K562 (cell line): ENCODE data around the gene CCR7. TPM values are rescaled to one million over a fixed set of nuclear protein-coding genes. Genes with fewer than 3 reads are reported as not detected.

Source experiments
- ARID2 ChIP-seq: fragments of 450-650 bp; IDR thresholded peaks from 2 replicates; pipeline ENCODE4 v1.6.1; 2017; ENCODE audit warnings: antibody characterized with exemption, mild to moderate bottlenecking
- CC2D1A ChIP-seq: fragments of 450-650 bp; IDR thresholded peaks from 2 replicates; pipeline ENCODE4 v1.6.1; 2017; ENCODE audit warnings: mild to moderate bottlenecking
- CTBP1 ChIP-seq: fragments of 450-650 bp; IDR thresholded peaks from 2 replicates; pipeline ENCODE4 v1.6.1; 2016; ENCODE audit warnings: borderline replicate concordance
- DMBX1 ChIP-seq: fragments of 250-450 bp; sonication (Bioruptor Pico); IDR thresholded peaks from 2 replicates; pipeline ENCODE4 v1.8.0; 2022; ENCODE audit warnings: inconsistent platforms, mild to moderate bottlenecking, moderate library complexity, borderline replicate concordance
- ETV6 ChIP-seq, 3 experiments: fragments of 150-350 bp in 1 of 3; sonication (generic) in 1 of 3; formaldehyde crosslinking in 1 of 3; IDR thresholded peaks; 2 replicates each; pipeline versions ENCODE4 v1.6.1 to v1.8.0; 2014 to 2022; ENCODE audit warnings: borderline replicate concordance in 2 of 3, low read depth in 2 of 3, antibody characterized with exemption in 1 of 3, low read length in 1 of 3, mild to moderate bottlenecking in 1 of 3, missing genetic modification reagents in 1 of 3
- HDAC3 ChIP-seq: fragments of 450-650 bp; IDR thresholded peaks from 2 replicates; pipeline ENCODE4 v1.6.1; 2018; ENCODE audit warnings: borderline replicate concordance, mild to moderate bottlenecking, moderate library complexity; ENCODE audit not compliant: partially characterized antibody
- HSF4 ChIP-seq: fragments of 250-450 bp; sonication (Bioruptor Pico); IDR thresholded peaks from 2 replicates; pipeline ENCODE4 v2.1.2; 2022; ENCODE audit warnings: mild to moderate bottlenecking, moderate library complexity, borderline replicate concordance
- MBD2 ChIP-seq: sonication (generic); IDR thresholded peaks from 2 replicates; pipeline ENCODE4 v1.6.1; 2016; ENCODE audit warnings: low read depth, borderline replicate concordance
- MECOM ChIP-seq: fragments of 250-450 bp; sonication (Bioruptor Pico); IDR thresholded peaks from 2 replicates; pipeline ENCODE4 v1.8.0; 2022; ENCODE audit warnings: inconsistent platforms
- MEIS2 ChIP-seq: fragments of 450-650 bp; IDR thresholded peaks from 2 replicates; pipeline ENCODE4 v1.6.1; 2014; ENCODE audit warnings: mild to moderate bottlenecking; ENCODE audit not compliant: partially characterized antibody
- MYNN ChIP-seq, 2 experiments: sonication (generic); formaldehyde crosslinking in 1 of 2; IDR thresholded peaks; 2 replicates each; pipeline versions ENCODE4 v1.5.0 to v1.6.1; 2016 to 2020; ENCODE audit warnings: antibody characterized with exemption in 1 of 2, missing genetic modification reagents in 1 of 2
- NCOA2 ChIP-seq, 2 experiments: fragments of 450-650 bp; IDR thresholded peaks; 2 replicates each; pipeline ENCODE4 v1.6.1; 2018; ENCODE audit warnings: mild to moderate bottlenecking in 2 of 2, moderate library complexity in 1 of 2; ENCODE audit not compliant: partially characterized antibody in 2 of 2
- TEAD1 ChIP-seq, 2 experiments: fragments of 450-650 bp in 1 of 2; sonication (generic) in 1 of 2; formaldehyde crosslinking; IDR thresholded peaks; 2 replicates each; pipeline versions ENCODE4 v1.4.0 to v1.8.0; 2020 to 2022; ENCODE audit warnings: mild to moderate bottlenecking in 2 of 2, missing genetic modification reagents in 1 of 2
- TEAD4 ChIP-seq, 2 experiments: sonication (generic) in 1 of 2; formaldehyde crosslinking in 1 of 2; IDR thresholded peaks; 2 replicates each; pipeline versions ENCODE4 v1.6.1 to v1.8.0; 2012 to 2022; ENCODE audit warnings: borderline replicate concordance in 1 of 2, inconsistent platforms in 1 of 2, low read length in 1 of 2, mild to moderate bottlenecking in 1 of 2, missing genetic modification reagents in 1 of 2
- ZNF311 ChIP-seq: fragments of 250-450 bp; sonication (Bioruptor Pico); IDR thresholded peaks from 2 replicates; pipeline ENCODE4 v1.4.0; 2020; ENCODE audit warnings: mild to moderate bottlenecking, moderate library complexity
- ZNF586 ChIP-seq: fragments of 450-650 bp; formaldehyde crosslinking; conservative IDR thresholded peaks from 2 replicates; pipeline ENCODE4 v1.4.0; 2020; ENCODE audit warnings: mild to moderate bottlenecking, moderate library complexity
- polyA plus RNA-seq, 8 experiments: library from polyadenylated mRNA; depleted of rRNA in 4 of 8; stranded (reverse) in 5 of 8; unstranded in 3 of 8; fragments of >200 nt; fragmentation: Nextera tagmentation in 2 of 8; fragmentation: Illumina TruSeq in 1 of 8; extraction: Ambion mirVana in 2 of 8; extraction: Trizol in 1 of 8; gene quantifications; 2 replicates each; pipeline versions ENCODE4 v1.2.1 to v1.2.3, GENCODE V29; 2011 to 2014; ENCODE audit warnings: inconsistent platforms in 1 of 8, missing spikeins in 1 of 8
- total RNA-seq, 7 experiments: library from RNA; depleted of rRNA in 6 of 7; stranded (reverse); fragments of >200 nt in 6 of 7; fragmentation: Illumina TruSeq in 2 of 7; extraction: Trizol in 2 of 7; gene quantifications; 2 replicates each; pipeline versions ENCODE4 v1.2.1 to v1.2.3, GENCODE V29; 2011 to 2021; ENCODE audit warnings: low replicate concordance in 1 of 7
- TF ChIP-seq, protein P1 (sequence below): fragments of 450-650 bp; IDR thresholded peaks from 2 replicates; pipeline ENCODE4 v1.6.1; 2017; ENCODE audit warnings: antibody characterized with exemption, mild to moderate bottlenecking
- TF ChIP-seq, protein P2 (sequence below): fragments of 450-650 bp; IDR thresholded peaks from 2 replicates; pipeline ENCODE4 v1.6.1; 2016; ENCODE audit warnings: low read depth, mild to moderate bottlenecking, moderate library complexity

CCR7 gene
- total and polyA plus RNA-seq, 9 of the 15 experiments (the other 6 are each of a cell fraction or from before 2014, with no cell fraction given), result 0.14 to 1.4 (median 0.56) TPM

DNA sequence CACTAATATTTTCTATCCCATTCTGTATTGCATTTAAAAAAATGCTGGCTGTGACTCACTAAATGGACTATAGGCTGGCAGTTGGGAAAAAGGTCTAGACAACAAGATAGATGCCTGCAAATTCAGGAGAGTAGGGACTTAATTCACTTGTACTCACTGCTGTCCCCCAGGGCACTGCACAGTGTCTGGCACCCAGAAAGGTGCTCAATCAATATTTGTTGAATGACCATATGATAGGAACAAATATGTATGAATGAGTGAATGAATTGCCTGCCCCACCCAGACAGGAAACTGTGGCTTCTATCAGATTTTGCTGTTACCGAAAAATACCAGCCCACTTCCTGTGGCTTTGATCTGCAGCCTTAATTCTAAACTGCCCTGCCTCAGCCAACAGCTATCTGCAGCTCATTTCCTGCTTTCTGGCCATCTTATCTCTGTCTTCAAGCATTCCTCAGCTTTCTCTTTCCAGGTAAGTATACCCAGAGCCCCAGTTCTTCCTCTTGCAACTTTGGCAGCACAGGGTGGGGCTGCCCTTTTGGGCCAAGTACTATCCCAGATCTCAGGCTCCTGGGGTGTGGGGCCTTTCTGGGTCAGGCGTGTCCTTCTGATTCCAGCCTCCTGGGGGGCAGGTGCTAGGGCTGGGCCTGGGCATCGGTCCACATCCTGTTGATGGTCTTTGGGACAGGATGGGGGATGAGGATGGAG lies 48.5 kb downstream of the CCR7 start (continued):
- TF ChIP-seq DMBX1 (CRISPR knock-in tag) (peak; percentile 20; the same call in 1 of the 2 replicates), ARID2 (no peak), ZNF311 (CRISPR knock-in tag) (peak; percentile 43; the same call in 1 of the 2 replicates), CC2D1A (peak; percentile 61; the same call in 1 of the 2 replicates), MBD2 (peak; percentile 65; the same call in 1 of the 2 replicates), HSF4 (CRISPR knock-in tag) (no peak), ZNF586 (CRISPR knock-in tag) (no peak), MECOM (peak; percentile 96), TEAD4 (IDR thresholded peaks at IDR 0.05; ENCODE audit: low read length) (peak; percentile 92), TEAD4 (CRISPR knock-in tag; IDR thresholded peaks at IDR 0.05; ENCODE audit: borderline replicate concordance) (no peak), HDAC3 (peak; percentile 60), CTBP1 (peak; percentile 98), ETV6 (IDR thresholded peaks at IDR 0.05; ENCODE audit: borderline replicate concordance in 1 of 2, low read depth in 2 of 2, low read length in 1 of 2) (peak; percentile 85 to 99; a peak in 3 of 4 replicates), ETV6 (CRISPR knock-in tag; IDR thresholded peaks at IDR 0.05; ENCODE audit: borderline replicate concordance) (no peak), MYNN (IDR thresholded peaks at IDR 0.05) (peak; percentile 41; the same call in 1 of the 2 replicates), MYNN (CRISPR knock-in tag; IDR thresholded peaks at IDR 0.05) (no peak), TEAD1 (CRISPR knock-in tag; IDR thresholded peaks at IDR 0.05) (peak; percentile 70 to 87; a peak in 2 of 4 replicates), NCOA2 (IDR thresholded peaks at IDR 0.05; ENCODE audit: partially characterized antibody in 2 of 2) (peak in 1 of 2 experiments; percentile 40), MEIS2 (peak; percentile 28)
- TF ChIP-seq, protein P1, sequence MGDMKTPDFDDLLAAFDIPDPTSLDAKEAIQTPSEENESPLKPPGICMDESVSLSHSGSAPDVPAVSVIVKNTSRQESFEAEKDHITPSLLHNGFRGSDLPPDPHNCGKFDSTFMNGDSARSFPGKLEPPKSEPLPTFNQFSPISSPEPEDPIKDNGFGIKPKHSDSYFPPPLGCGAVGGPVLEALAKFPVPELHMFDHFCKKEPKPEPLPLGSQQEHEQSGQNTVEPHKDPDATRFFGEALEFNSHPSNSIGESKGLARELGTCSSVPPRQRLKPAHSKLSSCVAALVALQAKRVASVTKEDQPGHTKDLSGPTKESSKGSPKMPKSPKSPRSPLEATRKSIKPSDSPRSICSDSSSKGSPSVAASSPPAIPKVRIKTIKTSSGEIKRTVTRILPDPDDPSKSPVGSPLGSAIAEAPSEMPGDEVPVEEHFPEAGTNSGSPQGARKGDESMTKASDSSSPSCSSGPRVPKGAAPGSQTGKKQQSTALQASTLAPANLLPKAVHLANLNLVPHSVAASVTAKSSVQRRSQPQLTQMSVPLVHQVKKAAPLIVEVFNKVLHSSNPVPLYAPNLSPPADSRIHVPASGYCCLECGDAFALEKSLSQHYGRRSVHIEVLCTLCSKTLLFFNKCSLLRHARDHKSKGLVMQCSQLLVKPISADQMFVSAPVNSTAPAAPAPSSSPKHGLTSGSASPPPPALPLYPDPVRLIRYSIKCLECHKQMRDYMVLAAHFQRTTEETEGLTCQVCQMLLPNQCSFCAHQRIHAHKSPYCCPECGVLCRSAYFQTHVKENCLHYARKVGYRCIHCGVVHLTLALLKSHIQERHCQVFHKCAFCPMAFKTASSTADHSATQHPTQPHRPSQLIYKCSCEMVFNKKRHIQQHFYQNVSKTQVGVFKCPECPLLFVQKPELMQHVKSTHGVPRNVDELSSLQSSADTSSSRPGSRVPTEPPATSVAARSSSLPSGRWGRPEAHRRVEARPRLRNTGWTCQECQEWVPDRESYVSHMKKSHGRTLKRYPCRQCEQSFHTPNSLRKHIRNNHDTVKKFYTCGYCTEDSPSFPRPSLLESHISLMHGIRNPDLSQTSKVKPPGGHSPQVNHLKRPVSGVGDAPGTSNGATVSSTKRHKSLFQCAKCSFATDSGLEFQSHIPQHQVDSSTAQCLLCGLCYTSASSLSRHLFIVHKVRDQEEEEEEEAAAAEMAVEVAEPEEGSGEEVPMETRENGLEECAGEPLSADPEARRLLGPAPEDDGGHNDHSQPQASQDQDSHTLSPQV, result peak; percentile 77; the same call in 1 of the 2 replicates
- TF ChIP-seq, protein P2, sequence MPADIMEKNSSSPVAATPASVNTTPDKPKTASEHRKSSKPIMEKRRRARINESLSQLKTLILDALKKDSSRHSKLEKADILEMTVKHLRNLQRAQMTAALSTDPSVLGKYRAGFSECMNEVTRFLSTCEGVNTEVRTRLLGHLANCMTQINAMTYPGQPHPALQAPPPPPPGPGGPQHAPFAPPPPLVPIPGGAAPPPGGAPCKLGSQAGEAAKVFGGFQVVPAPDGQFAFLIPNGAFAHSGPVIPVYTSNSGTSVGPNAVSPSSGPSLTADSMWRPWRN, result peak; percentile 72
